ENCODE measurements around the gene ZNF816.
A peak's percentile ranks its signal among the peaks of the same experiment; 100 is the strongest.
"Not testable (repeated sequence)": the region's sequence is repeated elsewhere in the genome, so short reads cannot be mapped to it uniquely, and the experiment has no call there.

Gene ZNF816

DNA sequence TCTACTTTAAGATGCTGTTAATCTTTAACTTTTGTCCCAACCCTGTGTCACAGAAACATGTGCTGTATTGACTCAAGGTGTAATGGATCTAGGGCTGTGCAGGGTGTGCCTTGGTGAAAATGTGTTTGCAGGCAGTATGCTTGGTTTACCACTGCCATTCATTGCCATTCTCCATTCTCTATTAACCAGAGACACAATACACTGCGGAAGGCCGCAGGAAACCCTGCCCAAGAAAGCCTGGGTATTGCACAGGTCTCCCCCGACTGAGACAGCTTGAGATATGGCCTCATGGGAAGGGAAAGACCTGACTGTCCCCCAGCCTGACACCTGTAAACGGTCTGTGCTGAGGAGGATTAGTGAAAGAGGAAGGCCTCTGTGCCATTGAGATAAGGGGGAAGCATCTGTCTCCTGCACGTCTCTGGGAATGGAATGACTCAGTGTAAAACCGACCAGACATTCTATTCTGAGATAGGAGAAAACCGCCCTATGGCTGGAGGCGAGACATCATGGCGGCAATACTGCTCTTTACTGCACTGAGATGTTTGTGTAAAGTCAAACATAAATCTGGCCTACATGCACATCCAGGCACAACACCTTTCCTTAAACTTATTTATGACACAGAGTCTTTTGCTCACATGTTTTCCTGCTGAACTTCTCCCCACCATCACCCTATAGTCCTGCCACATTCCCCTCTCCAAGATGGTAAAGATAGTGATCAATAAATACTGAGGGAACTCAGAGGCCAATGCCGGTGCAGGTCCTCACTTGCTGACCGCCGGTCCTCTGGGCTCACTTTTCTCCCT is 26.3 kb downstream of the ZNF816 start:
- DNase-seq (ENCODE audit: low spot score), result no peak

DNA sequence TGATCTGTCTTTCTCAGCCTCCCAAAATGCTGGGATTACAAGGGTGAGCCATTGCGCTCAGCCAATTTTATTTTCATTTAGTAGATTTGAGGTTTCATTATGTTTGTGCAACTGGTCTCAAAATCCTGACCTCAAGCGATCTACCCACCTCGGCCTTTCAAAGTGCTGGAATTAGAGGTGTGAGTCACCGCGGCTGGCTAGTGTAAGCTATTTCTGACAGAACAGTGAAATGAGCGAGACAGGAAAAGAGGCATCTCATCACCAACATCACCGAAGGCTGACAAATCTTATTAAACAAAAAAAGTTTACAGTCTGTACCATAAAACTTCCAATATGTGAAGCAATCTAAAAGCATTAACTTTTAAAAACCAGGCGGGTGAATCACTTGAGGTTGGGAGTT is 27.2 kb downstream of the ZNF816 start:
- no peak for DNase-seq (ENCODE audit: low spot score)

GRCh38 chr19:52924641-52925040 is 38.0 kb downstream of the ZNF816 start:
- not testable (repeated sequence) for DNase-seq (ENCODE audit: low spot score)

DNA sequence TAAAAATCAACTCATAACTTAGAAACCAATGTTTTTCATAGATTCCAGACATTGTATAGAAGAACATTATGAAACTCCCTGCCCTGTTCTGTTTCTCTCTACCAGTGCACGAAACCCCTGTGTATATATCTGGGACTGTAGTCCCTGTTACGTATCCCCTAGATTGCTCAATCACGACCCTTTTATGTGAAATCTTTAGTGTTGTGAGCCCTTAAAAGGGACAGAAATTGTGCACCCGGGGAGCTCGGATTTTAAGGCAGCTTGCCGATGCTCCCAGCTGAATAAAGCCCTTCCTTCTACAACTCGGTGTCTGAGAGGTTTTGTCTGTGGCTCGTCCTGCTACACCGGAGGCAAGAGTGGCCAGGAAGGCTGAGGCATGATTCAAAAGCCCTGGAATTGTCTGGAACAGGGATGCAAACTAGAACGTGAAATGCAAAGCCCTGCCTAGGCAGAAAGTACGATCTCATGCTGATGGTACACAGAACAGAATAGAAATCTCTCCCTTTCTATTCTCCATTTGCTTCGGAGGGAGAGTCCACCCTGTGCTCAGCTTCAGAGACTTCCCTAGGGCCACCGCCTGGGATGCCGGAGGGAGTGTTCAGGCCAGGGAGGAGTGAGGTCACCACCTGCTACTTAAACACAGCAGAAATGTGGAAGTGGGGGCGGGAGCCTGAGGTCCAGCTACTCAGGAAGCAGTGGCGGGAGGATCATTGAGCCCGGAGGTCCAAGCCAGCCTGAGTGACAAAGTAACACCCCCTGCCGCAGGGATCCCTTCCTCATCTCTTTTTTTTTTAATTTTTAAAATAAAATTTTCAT is 38.7 kb downstream of the ZNF816 start:
- no peak for DNase-seq (ENCODE audit: low spot score)

DNA sequence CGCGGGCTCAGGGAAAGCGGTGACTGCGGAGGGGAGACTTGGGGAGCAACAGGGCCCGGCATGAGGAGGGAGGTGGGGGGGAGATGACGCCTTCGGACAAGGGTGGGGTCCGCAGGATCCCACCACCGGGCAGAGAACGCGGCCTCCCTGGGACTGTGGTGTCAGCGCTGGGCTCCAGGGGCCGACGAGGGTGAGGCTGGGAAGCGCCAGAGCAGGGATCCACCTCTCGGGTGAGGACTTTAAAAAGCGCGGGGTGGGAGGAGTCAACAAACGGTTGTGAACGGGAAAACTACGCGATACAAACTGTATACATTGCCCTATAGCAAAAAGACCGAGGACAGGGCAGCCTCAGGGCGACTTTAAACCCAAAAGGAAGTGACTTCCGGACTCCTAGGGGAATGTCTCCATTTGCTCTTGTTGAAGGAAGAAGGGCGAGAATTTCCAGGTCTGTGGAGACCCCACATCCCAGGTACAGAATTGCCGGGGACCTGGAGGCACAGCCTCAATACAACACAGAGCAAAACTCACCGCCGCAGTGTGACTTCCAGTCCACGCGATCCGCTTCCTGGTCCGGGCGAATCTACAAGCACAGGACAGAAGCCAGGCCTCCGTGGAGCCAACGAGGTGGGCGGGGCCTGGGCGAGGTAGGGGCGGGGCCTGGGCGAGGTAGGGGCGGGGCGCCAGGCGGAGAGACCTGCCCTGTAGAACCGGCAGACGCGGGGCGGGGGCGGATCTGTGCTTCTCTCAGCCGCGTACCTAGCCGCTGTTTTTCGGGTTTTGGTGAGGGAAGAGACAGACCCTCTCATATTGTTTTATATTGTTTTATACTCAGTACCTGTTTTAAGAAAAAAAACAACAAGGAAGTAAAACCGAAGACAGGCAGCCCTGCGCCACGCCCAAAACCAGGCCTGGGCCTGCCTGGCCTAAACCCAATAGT is 39.6 kb downstream of the ZNF816 start, which contains the start of gene ZNF888:
Gene ZNF888, minus strand, starts transcription at position 588 of the 937 bp plus-strand sequence. CDS start 5,555 bp downstream, outside the sequence.
- peak; percentile 53 for DNase-seq (ENCODE audit: low spot score)

- DNase-seq (ENCODE audit: low spot score), result no peak
Measured at GRCh38 chr19:52917531-52917930, 45.1 kb downstream of the ZNF816 start.

DNA sequence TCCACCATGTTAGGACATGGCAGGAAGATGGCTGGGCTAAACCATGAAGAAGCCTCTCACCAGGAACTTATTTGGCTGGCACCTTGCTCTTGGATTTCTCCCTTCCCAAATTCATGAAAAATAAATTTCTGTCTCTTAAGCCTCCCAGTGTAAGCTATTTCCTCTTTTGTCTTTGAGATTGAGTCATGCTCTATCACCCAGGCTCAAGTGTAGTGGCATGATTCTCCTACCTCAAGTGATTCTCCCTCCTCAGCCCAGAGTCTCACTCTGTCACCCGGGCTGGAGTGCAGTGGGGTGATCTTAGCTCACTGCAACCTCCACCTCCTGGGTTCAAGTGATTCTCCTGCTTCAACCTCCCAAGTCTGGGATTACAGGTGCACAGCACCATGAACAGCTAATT is 52.0 kb downstream of the ZNF816 start:
- DNase-seq (ENCODE audit: low spot score), result no peak

GRCh38 chr19:52904052-52904780 is 58.5 kb downstream of the ZNF816 start:
- DNase-seq (ENCODE audit: low spot score), result not testable (repeated sequence)

- no peak for DNase-seq (ENCODE audit: low spot score)
Measured at GRCh38 chr19:52901842-52902241, 60.8 kb downstream of the ZNF816 start.
